K562 (cell line): ENCODE results near the gene MPPED2. TPM values are rescaled to one million over a fixed set of nuclear protein-coding genes. Genes with fewer than 3 reads are reported as not detected.

Experiments
- ATAC-seq: fragments of 200-7000 bp; cut with Tn5 transposase; 3 replicates; pipeline ENCODE4 v1.9.1; 2020; ENCODE audit warnings: moderate library complexity
- BruUV-seq: library from RNA; stranded (reverse); fragments of 400-500 nt; replicated peaks from 2 replicates; lab custom pipeline; 2021; lab: Mats Ljungman, UMichigan
- CTCF ChIA-PET: fragments of 300-600 bp; formaldehyde crosslinking; extraction: SDS; loops from one replicate; lab custom pipeline; 2021; ENCODE audit warnings: low intra/inter-chr PET ratio; lab: Yijun Ruan, JAX
- POLR2A ChIA-PET: fragments of 300-600, 350-650 bp; sonication (Branson Sonifier 250); formaldehyde crosslinking; extraction: SDS; loops from one replicate; lab custom pipeline; 2021; ENCODE audit warnings: antibody characterized with exemption, inconsistent platforms; lab: Yijun Ruan, JAX
- DNase-seq, 4 experiments: peaks; one replicate each; pipeline versions ENCODE4 v3.0.0 to v3.0.0-alpha.2; 2011 to 2018; ENCODE audit warnings: low spot score in 3 of 4, mixed read lengths in 3 of 4; ENCODE audit errors: extremely low read depth in 1 of 4
- FAIRE-seq: peaks from 2 replicates; lab custom pipeline; 2011; peaks lifted over from hg19 to GRCh38; lab: Jason Lieb, UNC
- H2AFZ ChIP-seq: 2 replicates; pipeline ENCODE4 v1.6.0; 2011; ENCODE audit warnings: low read depth, low read length, control low read depth, inconsistent platforms
- H3K27ac ChIP-seq: fragments of 200-600 bp; 3 replicates; pipeline ENCODE4 v1.8.0; 2011; ENCODE audit warnings: low read depth, mild to moderate bottlenecking, control low read depth, inconsistent platforms, low read length, moderate library complexity, mixed read lengths; ENCODE audit errors: extremely low read depth
- H3K27me3 ChIP-seq, 2 experiments: fragments of 300-600 bp in 1 of 2; 2 replicates in 1 of 2; 3 replicates in 1 of 2; pipeline versions ENCODE4 v1.6.0 to v1.8.0; 2011; ENCODE audit warnings: inconsistent platforms in 2 of 2, low read length in 2 of 2, mild to moderate bottlenecking in 1 of 2, mixed read lengths in 1 of 2, moderate library complexity in 1 of 2; ENCODE audit not compliant: control insufficient read depth in 2 of 2, insufficient read depth in 2 of 2
- H3K36me3 ChIP-seq: fragments of 300-600 bp; 3 replicates; pipeline ENCODE4 v1.8.0; 2011; ENCODE audit warnings: mild to moderate bottlenecking, low read length, inconsistent platforms; ENCODE audit not compliant: control insufficient read depth, insufficient read depth
- H3K4me1 ChIP-seq, 2 experiments: fragments of 200-600 bp in 1 of 2; replicated peaks in 1 of 2; 2 replicates in 1 of 2; 3 replicates in 1 of 2; pipeline versions ENCODE4 v1.5.1 to v1.8.0; 2011; ENCODE audit warnings: inconsistent platforms in 2 of 2, low read length in 2 of 2, mild to moderate bottlenecking in 1 of 2, mixed read lengths in 1 of 2, moderate library complexity in 1 of 2; ENCODE audit not compliant: control insufficient read depth in 2 of 2, insufficient read depth in 2 of 2
- H3K4me2 ChIP-seq: 2 replicates; pipeline ENCODE4 v1.6.1; 2011; ENCODE audit warnings: low read length, control low read depth, inconsistent platforms, mixed read lengths; ENCODE audit not compliant: insufficient read depth
- H3K4me3 ChIP-seq: fragments of 200-600 bp; sonication (generic), shearing (Covaris generic); 2 replicates; pipeline ENCODE4 v1.5.1; 2016; ENCODE audit warnings: control low read depth, inconsistent platforms
- H3K79me2 ChIP-seq: fragments of 200-600 bp; 3 replicates; pipeline ENCODE4 v1.8.0; 2011; ENCODE audit warnings: low read length, inconsistent platforms; ENCODE audit not compliant: control insufficient read depth, insufficient read depth
- H3K9ac ChIP-seq, 2 experiments: 2 replicates each; pipeline versions ENCODE4 v1.6.0 to v1.6.1; 2011; ENCODE audit warnings: low read depth in 2 of 2, low read length in 2 of 2, control low read depth in 1 of 2, inconsistent platforms in 1 of 2, mild to moderate bottlenecking in 1 of 2, mixed read lengths in 1 of 2; ENCODE audit not compliant: insufficient read depth in 1 of 2
- H3K9me1 ChIP-seq: one replicate; pipeline ENCODE4 v1.6.0; 2011; ENCODE audit warnings: inconsistent platforms, mild to moderate bottlenecking, low read length, moderate library complexity; ENCODE audit not compliant: control insufficient read depth, insufficient read depth
- H3K9me3 ChIP-seq: replicated peaks from 2 replicates; pipeline ENCODE4 v1.5.1; 2011; ENCODE audit warnings: low read depth, low read length, inconsistent platforms; ENCODE audit not compliant: control insufficient read depth, insufficient read depth
- H4K20me1 ChIP-seq: replicated peaks from 2 replicates; pipeline ENCODE4 v1.6.1; 2011; ENCODE audit warnings: low read length, inconsistent platforms, mixed read lengths; ENCODE audit not compliant: control insufficient read depth, insufficient read depth
- ETS1 ChIP-seq: conservative IDR thresholded peaks from 2 replicates; pipeline ENCODE4 v1.6.1; 2011; ENCODE audit warnings: low read depth, mild to moderate bottlenecking, low read length; ENCODE audit not compliant: control insufficient read depth
- GABPB1 ChIP-seq: sonication (generic); formaldehyde crosslinking; IDR thresholded peaks from 2 replicates; pipeline ENCODE4 v1.8.0; 2022; ENCODE audit warnings: mild to moderate bottlenecking, missing genetic modification reagents
- KDM1A ChIP-seq, 2 experiments: fragments of 450-650 bp; IDR thresholded peaks; 2 replicates each; pipeline ENCODE4 v1.6.1; 2016; ENCODE audit warnings: mild to moderate bottlenecking in 2 of 2
- PHB ChIP-seq: fragments of 250-450 bp; sonication (Bioruptor Pico); IDR thresholded peaks from 2 replicates; pipeline ENCODE4 v1.5.0; 2021
- SMARCC2 ChIP-seq: fragments of 450-650 bp; IDR thresholded peaks from 2 replicates; pipeline ENCODE4 v1.6.1; 2017; ENCODE audit warnings: antibody characterized with exemption, moderate library complexity, mild to moderate bottlenecking, low read depth
- XRCC5 ChIP-seq: fragments of 200-400 bp; formaldehyde crosslinking; IDR thresholded peaks from 2 replicates; pipeline ENCODE4 v1.6.1; 2017; ENCODE audit warnings: low read depth, mild to moderate bottlenecking, low read length
- ZNF12 ChIP-seq: sonication (generic); formaldehyde crosslinking; IDR thresholded peaks from 2 replicates; pipeline ENCODE4 v1.4.0; 2020; ENCODE audit warnings: mild to moderate bottlenecking, missing genetic modification reagents
- ZNF121 ChIP-seq: sonication (generic); formaldehyde crosslinking; conservative IDR thresholded peaks from 2 replicates; pipeline ENCODE4 v1.8.0; 2022; ENCODE audit warnings: missing genetic modification reagents
- ZNF561 ChIP-seq: fragments of 450-650 bp; formaldehyde crosslinking; conservative IDR thresholded peaks from 2 replicates; pipeline ENCODE4 v1.4.0; 2020; ENCODE audit warnings: mild to moderate bottlenecking, moderate library complexity
- WGBS: fragments of 100-300 bp; shearing (Covaris generic); methylation state at CpG from one replicate; pipeline ENCODE4 v1.1.6; 2016; ENCODE audit warnings: low coverage, mixed read lengths; ENCODE audit not compliant: insufficient coverage; ENCODE audit errors: missing lambda C conversion rate; 5-methylcytosine and 5-hydroxymethylcytosine counted together
- in situ Hi-C: fragments of 300-500 bp; cut with MboI; formaldehyde crosslinking; loops from 4 replicates; pipeline ENCODE4 v1.15.0; 2018; ENCODE audit warnings: inconsistent platforms, mixed read lengths
- intact Hi-C: fragments of 100-400 bp; cut with micrococcal nuclease; formaldehyde crosslinking; loops from 2 replicates; pipeline ENCODE4 v1.14.2; 2022
- polyA plus RNA-seq, 8 experiments: library from polyadenylated mRNA; depleted of rRNA in 4 of 8; stranded (reverse) in 5 of 8; unstranded in 3 of 8; fragments of >200 nt; fragmentation: Nextera tagmentation in 2 of 8; fragmentation: Illumina TruSeq in 1 of 8; extraction: Ambion mirVana in 2 of 8; extraction: Trizol in 1 of 8; gene quantifications; 2 replicates each; pipeline versions ENCODE4 v1.2.1 to v1.2.3, GENCODE V29; 2011 to 2014; ENCODE audit warnings: inconsistent platforms in 1 of 8, missing spikeins in 1 of 8
- total RNA-seq, 7 experiments: library from RNA; depleted of rRNA in 6 of 7; stranded (reverse); fragments of >200 nt in 6 of 7; fragmentation: Illumina TruSeq in 2 of 7; extraction: Trizol in 2 of 7; gene quantifications; 2 replicates each; pipeline versions ENCODE4 v1.2.1 to v1.2.3, GENCODE V29; 2011 to 2021; ENCODE audit warnings: low replicate concordance in 1 of 7

MPPED2 gene
- total and polyA plus RNA-seq, 9 of the 15 experiments (the other 6 are each of a cell fraction or from before 2014, with no cell fraction given), result not detected

GRCh38 chr11:30479899-30480298 lies 106.3 kb downstream of the MPPED2 start:
- no peaks in the 10 kb centered on the region for H4K20me1 ChIP-seq
- in situ Hi-C loops, result no loop called here
- FAIRE-seq, result no peak

More at GRCh38 chr11:30479899-30480298, 106.3 kb downstream of the MPPED2 start:
- 0% methylated on average over 4 of the region's 4 CpGs for WGBS
- no peak overlapping the region for H3K4me3 ChIP-seq
- H3K4me2 ChIP-seq, result no peak overlapping the region
- intact Hi-C loops, result no loop called here
- TF ChIP-seq ZNF561 (CRISPR knock-in tag) (no peak), SMARCC2 (no peak), ZNF12 (no peak), ETS1 (no peak), GABPB1 (no peak), PHB (CRISPR knock-in tag) (no peak), ZNF121 (CRISPR knock-in tag) (no peak), KDM1A (IDR thresholded peaks at IDR 0.05) (no peak), XRCC5 (no peak)
- TF ChIP-seq, all 486 proteins: peak for 0
- no peaks in the 10 kb centered on the region for H3K79me2 ChIP-seq
- no peak overlapping the region for H3K9ac ChIP-seq
- no peaks in the 10 kb centered on the region for H3K27me3 ChIP-seq
- ChIA-PET POLR2A (interaction anchor here (0.6 kb wide), 1 partner anchor 1364 kb away, joined by 3 read pairs; no protein-coding TSS in a partner anchor), CTCF (no interaction called here)
- no peak overlapping the region for H3K27ac ChIP-seq
- no peak overlapping the region for H2AFZ ChIP-seq
- H3K36me3 ChIP-seq, result no peaks in the 10 kb centered on the region
- BruUV-seq, result no TSS peak
- no peaks in the 10 kb centered on the region for H3K9me3 ChIP-seq
- ATAC-seq (no peak), DNase-seq (no peak)
- H3K9me1 ChIP-seq, result no peaks in the 10 kb centered on the region
- no peaks in the 10 kb centered on the region for H3K4me1 ChIP-seq
